ENCODE measurements around the gene C16orf86.
"Not testable (repeated sequence)": the region's sequence is repeated elsewhere in the genome, so short reads cannot be mapped to it uniquely, and the experiment has no call there.

The C16orf86 gene

DNA sequence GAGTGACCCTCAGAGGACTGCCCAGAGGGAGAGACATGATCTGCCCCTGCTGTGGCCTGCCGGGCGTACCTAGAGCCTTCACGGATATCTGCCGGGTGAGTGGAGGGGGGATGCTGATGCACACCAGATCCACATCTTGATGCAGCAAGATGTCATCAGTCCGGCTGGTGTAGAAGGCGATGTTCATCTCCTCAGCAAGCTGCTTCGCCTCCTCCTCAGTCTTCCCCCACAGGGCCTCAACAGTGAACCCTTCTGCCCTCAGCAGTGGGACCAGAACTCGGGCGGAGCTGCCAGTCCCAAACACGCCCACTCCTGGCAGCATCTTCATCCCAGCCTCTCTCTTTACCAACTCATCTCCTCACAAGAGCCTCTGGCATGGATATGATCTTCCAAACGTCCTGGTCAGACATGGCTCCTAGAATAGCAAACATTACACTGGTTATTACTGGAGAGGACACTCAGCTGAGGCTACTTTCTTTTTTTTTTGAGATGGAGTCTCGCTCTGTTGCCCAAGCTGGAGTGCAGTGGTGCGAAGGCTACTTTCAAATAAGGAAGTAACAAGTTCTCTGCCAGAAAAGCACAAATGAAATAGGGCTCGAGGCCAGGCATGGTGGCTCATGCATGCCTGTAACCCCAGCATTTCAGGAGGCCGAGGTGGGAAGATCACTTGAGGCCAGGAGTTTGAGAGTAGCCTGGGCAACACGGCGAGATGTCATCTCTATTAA, 18.9 kb downstream of the C16orf86 start:
- DNase-seq = no peak

DNA sequence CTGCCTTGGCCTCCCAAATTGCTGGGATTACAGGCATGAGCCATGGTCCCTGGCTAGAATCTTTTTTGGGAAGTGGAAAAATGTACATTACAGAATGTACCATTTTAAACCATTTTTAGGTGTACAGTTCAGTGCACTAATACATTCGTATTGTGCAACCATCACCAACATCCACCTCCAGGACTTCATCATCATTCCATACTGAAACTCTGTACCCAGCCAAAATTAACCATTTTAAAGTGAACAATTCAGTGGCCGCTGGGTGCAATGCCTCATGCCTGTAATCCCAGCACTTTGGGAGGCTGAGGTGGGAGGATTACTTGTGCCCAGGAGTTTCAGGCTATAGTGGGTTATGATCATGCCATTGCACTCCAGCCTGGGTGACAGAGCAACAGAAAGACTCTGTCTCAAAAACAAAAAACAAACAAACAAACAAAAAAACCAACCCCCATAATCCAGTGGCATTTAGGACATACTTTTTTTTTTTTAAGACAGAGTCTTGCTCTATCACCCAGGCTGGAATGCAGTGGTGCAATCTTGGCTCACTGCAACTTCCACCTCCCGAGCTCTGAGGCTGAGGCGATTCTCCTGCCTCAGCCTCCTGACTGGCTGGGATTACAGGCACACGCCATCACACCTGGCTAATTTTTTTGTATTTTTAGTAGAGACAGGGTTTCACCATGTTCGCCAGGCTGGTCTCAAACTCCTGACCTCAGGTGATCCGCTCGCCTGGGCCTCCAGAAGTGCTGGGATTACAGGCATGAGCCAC, 27.1 kb downstream of the C16orf86 start:
- not testable (repeated sequence) for DNase-seq

DNA sequence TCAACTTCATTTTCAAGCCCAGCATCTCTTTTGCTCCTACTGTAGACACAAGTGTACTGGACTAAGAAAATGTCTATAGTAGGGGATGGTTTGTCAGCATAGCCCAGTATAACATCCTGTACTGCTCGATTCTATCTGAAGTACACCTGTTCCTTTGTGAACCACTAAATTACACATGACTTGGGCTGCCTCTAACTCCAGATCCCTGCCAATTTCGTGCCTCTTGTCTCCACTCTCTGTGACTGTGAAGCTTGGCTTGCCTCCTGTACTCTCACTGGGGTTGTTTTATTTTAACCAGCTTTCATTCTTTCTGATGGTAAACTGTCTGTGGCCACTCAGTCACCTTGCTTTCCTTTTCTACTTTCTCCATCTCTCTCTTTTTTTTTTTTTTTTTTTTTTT, 28.0 kb downstream of the C16orf86 start:
- no peak for DNase-seq

DNA sequence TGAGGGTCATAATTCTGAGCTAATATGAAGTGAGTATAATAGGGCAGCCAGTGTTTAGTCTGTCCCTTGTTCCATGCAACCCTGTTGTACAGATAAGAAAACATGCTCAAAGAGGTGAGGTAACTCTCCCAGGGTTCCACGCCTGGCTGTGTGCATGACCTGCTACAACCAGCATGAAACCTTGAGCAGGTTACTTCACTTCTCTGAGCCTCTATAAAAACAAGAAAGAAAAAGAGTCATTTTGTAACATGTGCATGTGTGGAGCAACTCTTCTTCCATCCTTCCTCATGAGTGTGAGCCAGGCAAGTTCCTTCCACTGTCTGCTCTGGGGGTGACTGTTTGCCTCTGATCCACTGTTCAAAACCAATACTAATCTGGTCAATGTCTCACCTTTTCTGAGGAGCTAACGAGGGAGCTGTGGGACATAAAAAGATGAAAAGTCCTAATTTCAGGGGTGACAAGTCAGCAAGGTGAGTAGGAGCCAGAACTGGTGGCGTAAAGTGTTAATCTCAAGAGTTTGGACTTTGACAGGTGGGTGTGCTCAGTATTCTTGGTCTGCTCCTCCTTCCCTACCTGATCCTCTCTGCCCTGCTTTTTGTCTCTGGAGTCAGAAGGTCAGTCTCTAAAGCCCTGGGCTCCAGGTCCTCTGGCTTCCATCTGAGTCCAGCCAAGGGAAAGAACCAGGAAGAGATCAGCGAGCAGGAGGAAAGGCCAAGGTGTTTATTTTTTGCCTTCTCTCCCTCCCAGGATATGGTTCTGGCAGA, 31.0 kb downstream of the C16orf86 start:
- no peak for DNase-seq

GRCh38 chr16:67699265-67699664, 32.7 kb downstream of the C16orf86 start:
- no peak for DNase-seq

- DNase-seq = no peak
Observed at GRCh38 chr16:67701420-67701819, 34.8 kb downstream of the C16orf86 start.

DNA sequence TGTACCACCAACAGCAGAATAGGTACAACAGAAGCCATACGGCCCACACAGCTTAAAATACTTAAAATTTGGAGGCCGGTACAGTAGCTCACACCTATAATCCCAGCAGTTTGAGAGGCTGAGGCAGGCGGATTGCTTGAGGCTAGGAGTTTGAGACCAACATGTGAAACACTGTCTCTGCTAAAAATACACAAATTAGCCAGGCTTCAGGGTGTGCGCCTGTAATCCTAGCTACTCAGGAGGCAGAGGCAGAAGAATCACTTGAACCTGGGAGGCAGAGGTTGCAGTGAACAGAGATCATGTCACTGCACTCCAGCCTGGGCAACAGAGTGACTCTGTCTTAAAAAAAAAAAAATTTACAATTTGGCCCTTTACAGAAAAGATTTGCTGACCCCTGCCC, 35.5 kb downstream of the C16orf86 start:
- DNase-seq = no peak

DNA sequence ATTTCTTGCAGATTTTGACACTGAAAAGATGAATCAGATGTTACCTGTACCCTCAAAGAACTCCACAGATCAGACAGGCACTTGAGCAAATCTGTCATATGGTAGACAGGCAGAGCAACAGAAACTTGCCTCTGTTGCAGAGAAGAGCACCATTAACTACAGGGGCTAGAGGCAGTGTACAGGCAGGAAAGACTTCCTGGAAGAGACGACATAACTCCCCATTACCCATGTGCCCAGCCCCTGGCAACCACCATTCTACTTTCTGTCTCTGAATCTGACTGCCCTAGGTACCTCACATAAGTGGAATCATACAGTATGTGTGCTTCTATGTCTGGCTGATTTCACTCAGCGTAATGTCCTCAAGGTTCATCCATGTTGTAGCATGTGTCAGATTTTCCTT, 37.0 kb downstream of the C16orf86 start:
- DNase-seq = no peak

DNA sequence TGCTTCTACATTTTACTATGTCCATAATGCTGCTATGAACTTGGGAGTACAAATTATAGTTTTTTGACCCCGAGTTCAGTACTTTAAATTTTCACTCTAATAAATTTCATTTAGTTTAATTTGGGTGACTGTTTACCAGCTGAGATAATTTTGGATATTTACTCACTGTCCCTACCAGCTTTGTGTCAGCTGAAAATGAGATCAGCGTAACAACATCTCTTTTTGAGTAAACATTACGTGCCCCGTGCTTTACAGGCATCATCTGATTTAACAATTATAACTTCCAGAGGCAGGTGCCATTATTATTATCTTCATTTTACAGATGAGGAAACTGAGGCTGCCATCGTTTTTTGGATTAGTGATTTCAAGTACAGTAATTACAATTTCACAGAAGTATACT, 37.5 kb downstream of the C16orf86 start:
- DNase-seq = no peak

DNA sequence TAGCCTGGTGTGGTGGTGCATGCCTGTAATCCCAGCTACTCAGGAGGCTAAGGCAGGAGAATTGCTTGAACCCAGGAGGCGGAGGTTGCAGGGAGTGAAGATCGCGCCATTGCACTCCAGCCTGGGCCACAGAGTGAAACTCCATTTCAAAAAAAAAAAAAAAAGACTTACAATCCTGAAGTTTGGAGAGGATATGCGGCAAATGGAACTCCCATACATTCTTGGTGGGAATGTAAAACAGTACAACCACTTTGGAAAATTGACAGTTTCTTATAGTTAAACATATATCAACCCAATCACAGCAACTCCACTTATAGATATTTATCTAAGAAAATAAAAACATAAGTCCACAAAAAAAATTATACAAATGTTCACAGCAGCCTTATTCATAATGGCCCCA, 40.6 kb downstream of the C16orf86 start:
- DNase-seq = no peak

- no peak for DNase-seq
Observed at GRCh38 chr16:67707790-67708189, 41.2 kb downstream of the C16orf86 start.

DNA sequence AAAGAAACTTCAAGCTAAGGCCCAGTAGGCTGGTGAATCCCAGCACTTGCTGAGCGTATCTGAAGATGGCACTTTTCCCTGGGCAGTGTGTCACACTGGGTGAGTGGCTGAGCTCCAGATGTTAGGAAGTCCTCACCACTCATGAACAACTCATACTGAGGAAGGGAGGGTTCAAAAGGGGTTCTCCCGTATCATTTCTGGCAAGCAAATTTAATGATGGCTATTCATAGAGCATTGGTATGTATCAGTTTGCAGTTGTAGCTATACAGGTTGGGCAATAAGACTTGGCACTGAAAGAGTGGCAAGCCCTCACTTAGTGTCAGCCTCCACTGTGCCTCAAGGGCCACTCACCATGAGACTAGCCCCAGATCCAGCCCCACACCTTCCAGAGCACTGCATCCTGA, 41.8 kb downstream of the C16orf86 start:
- no peak for DNase-seq

GRCh38 chr16:67709050-67709449, 42.4 kb downstream of the C16orf86 start:
- DNase-seq = no peak

DNA sequence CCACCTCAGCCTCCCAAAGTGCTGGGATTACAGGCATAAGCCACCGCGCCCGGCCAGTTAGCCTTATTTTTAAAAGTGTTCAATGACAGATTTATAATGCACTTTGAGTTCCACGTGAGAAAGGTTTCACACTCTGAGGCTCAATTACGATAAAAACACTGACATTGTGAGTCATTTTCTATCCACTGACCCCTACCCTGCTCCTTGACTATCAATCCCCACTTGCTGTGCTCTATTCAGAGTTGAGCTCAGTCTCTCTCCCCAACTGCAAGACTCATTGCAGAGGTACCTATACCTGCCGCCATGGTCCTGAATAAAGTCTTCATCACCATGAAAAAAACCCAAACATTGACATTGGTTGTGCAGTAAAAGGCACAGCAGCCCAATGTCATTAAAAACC, 44.0 kb downstream of the C16orf86 start:
- no peak for DNase-seq

- DNase-seq = no peak
Observed at GRCh38 chr16:67713647-67714273, 47.1 kb downstream of the C16orf86 start.

- DNase-seq = no peak
Observed at GRCh38 chr16:67714522-67714921, 47.9 kb downstream of the C16orf86 start.

- DNase-seq = no peak
Observed at GRCh38 chr16:67716097-67716496, 49.5 kb downstream of the C16orf86 start.
